ENCODE data around the gene SSR3.
"Not testable (repeated sequence)": the region's sequence is repeated elsewhere in the genome, so short reads cannot be mapped to it uniquely, and the experiment has no call there.

SSR3 gene

DNA sequence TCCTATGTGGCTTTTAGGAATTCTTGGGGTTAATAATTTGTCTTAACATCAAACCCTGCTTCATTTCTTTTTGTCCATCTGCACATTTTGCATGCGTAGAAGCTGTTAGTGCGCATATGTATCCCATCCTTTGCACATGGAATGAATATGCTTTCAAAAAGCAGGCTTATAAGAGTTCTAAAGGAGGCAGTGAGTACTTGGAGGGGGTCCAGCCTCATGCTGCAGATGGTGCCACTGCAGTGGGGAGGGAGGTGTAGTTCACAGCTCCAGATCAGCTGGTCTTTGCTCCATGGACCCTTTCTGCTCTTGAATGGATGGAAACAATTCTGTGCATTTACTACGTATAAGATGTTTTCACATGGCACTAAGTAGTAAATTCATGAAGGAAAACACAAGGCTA, 20.7 kb upstream of the SSR3 start:
- no peak for DNase-seq

DNA sequence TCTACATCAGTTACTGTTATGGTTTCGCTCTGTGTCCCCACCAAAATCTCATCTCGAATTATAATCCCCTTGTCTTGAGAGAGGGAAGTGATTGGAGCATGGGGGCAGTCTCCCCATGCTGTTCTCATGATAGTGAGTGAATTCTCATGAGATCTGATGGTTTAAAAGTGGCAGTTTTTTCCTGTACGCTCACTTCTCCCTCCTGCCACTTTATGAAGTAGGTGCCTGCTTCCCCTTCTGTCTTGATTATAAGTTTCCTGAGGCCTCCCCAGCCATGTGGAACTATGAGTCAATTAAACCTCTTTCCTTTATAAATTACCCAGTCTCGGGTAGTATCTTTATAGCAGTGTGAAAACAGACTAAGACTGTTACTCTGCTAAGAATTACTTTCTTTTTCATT, 15.0 kb upstream of the SSR3 start:
- not testable (repeated sequence) for DNase-seq

DNA sequence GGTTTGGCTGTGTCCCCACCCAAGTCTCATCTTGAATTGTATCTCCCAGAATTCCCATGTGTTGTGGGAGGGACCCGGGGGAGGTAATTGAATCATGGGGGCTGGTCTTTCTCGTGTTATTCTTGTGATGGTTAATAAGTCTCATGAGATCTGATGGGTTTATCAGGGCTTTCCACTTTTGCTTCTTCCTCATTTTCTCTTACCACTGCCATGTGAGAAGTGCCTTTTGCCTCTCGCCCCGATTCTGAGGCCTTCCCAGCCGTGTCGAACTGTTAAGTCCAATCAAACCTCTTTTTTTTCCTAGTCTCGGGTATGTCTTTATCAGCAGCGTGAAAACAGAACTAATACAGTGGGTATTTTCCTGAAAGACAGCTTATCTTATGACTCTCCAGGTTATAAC, 14.1 kb upstream of the SSR3 start:
- DNase-seq, result not testable (repeated sequence)

DNA sequence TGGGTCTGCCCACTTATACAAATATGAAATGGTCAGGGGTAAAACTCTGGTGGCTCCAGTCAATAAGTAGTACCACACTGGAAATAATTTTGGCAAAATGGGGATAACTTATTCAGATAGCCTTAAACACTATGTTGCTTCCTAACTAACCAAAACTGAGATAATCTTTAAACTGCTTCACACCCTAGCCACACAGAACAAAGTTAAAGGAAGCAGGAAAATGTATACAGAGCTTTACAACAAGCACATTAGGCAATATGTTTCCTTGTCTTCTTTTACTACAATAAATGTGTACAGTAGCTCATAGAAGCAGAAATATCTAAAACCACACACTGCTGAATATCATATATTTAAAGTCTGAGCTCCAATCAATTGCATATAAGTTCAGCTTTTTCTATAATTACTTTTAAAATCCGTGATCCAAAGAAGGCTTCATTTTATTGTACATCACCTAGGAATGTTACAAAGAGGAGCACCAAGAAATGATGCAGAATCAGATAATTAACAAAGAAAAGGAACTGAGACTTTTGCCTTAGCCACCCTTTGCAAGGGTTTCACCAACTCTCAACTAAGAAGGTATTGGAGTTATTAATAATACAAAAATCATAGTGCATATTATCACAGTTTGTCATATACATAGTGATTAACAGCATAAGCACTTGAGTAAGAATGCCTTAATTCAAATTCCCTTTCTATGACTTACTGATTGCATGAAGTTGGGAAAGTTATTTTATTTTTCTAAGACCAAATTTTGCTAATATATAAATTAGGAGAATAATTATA, 9.2 kb upstream of the SSR3 start:
- no peak for DNase-seq

DNA sequence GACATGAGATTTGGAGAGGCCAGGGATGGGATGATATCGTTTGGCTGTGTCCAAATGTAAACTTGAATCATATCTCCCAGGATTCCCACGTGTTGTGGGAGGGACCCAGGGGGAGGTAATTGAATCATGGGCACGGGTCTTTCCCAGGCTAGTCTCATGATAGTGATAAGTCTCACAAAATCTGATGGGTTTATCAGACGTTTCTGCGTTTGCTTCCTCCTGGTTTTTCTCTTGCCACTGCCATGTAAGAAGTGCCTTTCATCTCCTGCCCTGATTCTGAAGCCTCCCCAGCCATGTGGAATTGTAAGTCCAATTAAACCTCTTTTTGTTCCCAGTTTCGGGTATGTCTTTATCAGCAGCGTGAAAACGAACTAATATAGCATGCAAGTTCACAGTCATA, 7.6 kb upstream of the SSR3 start:
- not testable (repeated sequence) for DNase-seq

DNA sequence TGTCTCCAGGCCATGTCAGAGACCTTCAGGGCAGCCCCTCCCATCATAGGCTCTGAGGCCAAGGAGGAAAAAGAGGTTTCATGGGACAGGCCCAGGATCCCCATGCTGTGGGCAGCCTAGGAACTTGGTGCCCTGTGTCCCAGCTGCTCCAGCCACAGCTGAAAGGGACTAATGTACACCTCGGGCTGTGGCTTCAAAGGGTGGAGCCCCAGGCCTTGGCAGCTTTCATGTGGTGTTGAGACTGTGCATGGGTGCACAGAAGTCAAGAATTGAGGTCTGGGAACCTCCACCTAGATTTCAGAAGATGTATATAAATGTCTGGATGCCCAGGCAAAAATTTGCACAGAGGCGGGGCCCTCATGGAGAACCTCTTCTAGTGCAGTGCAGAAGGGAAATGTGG, 6.6 kb upstream of the SSR3 start:
- no peak for DNase-seq

DNA sequence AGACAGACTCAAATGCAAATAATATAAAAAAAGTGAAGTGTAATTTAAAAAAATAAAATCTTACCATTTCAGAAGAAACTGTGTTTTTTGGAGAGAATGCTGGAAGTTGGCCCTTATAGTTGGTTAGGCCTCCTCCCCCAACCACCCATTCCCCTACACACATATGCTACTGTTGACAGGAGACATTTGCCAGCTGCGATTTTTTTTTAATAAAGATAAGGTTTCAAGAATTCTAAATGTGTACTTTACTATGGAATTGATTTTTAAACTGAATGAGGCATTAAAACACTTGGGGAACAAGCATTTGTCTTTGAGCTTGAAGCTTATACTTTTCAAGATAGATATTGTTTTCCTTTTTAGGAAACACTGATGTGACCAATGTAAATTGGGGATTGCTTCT, 4.4 kb upstream of the SSR3 start:
- no peak for DNase-seq

DNA sequence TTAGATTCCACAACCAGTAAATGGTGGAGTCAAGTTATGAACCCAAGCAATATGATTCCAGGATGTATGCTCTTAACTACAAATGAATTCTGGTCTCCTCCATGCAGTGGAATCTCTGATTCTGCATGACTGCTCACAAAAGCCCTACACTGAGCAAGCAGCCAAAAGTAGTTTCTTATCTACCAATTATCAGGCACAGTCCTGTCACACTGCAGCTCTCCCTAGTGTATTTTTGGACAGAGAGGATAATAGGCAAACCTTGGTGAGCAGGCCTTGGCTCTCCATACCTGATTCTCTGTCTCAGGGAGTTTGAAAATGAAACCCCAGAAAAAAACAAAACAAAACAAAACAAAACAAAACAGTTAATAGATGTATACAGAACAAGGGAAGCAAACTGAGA, 3.5 kb upstream of the SSR3 start:
- DNase-seq, result no peak

DNA sequence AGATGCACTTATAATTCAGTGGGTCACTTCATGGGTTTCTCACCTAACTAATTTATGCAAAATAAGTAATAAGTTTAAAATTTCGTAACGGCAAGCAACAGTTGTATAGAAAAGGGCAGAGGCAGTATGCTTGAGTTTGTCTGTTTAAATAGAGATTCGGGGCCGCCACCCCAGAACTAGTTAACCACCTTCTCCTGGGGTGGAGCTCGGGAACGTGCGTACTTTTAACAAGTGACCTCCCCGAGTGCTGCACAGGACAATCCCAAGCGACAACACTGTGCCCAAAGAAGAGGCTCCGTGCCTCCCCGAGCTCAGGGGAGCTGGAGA, 439 bp downstream of the SSR3 start:
- DNase-seq, result no peak

DNA sequence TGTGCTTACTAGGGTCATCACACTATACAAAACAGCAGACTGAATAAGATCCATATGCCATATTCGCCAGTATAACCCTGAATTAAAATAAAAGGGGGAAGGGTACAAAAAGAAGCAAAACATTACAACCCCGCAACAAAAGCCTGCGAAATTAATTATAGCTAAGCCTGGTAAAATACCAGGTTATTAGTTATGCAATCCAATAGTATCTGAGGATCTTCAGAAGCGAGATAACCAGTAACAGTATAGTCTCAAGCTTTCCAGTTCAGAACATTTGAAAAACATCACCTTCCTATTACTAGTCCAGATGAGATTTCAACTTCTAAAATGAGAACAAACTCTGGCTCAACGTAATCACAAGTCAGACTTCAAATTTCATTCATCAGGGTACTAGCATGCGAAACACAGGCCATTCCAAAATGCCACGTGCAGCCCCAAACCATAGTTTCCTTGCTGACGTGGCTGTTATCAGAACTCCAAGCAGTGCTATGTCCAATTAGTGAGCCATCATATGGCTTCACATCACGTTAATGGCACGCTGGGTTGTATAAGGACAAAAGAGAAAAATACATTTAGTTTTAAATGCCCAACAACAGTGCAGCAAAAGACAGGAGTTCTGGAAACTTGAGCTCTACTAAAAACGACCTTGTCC, 1.1 kb downstream of the SSR3 start:
- DNase-seq, result no peak

DNA sequence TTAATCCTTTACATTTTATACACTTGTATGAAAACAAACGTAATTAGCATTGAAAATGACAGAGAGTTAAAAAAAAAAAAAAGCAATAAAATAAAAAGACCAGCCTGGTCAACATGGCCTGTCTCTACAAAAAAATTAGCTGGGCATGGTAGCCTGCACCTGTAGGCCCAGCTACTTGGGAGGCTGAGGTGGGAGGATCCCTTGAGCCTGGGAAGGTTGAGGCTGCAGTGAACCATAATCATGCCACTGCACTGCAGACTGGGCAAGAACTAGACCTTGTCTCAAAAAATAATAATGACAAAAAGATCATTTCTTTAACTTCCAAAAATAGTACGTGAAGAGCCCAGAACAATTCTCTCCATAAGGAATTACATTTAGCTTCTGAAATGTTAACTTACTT, 1.9 kb downstream of the SSR3 start:
- no peak for DNase-seq

DNA sequence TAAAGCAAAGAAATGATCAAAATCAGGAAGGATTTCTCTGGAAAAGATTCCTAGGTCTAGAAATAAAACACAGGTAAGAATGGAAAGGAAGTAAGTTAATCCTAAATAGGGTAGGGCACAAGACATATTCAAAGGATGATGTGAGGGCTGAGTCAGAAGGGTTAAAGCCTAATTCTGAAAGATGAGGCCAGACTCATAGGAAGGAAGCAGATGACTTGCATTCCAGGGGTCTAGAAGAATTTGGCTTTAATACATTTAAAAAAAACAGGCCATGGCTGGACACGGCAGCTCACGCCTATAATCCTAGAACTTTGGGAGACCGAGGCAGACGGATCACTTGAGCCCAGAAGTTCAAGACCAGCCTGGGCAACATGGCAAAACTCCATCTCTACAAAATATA, 3.2 kb downstream of the SSR3 start:
- DNase-seq, result no peak

DNA sequence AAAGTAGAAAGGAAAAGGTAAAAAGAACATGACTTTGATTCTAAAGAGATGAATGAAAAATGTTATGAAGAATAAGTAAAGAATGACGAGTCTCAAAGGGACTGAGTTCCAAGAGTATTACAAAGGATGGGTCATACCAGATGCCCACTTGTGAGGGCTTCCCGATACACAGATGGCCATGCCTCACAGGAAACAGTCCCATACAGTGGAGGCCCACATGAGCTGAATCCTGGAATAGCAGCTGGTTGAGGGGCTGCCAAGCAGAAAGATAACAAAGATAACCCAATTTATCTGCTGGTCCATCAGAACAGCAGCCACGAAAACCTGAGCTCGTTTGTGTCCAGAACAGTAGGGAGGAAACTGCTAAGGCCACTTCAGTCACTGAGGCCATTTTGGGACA, 3.7 kb downstream of the SSR3 start:
- no peak for DNase-seq

DNA sequence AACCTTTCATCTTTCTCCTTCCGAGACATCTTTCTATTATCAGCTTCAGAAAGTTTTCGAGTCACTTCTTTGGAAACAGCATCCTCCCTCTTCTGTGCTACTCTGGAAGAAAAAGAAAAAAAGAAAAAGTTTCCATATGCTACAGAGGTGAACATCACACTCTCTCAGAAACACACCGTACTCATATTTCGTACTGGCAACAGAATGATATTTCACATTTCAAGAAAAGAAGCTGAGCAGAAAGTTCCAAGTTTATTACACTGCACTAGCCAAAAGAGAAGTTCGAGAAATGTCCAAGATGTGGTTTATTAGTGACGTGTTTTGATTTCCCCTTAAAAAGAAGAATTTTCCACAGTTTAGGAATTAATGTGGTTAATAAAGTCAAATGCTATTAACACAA, 6.0 kb downstream of the SSR3 start:
- DNase-seq, result no peak

DNA sequence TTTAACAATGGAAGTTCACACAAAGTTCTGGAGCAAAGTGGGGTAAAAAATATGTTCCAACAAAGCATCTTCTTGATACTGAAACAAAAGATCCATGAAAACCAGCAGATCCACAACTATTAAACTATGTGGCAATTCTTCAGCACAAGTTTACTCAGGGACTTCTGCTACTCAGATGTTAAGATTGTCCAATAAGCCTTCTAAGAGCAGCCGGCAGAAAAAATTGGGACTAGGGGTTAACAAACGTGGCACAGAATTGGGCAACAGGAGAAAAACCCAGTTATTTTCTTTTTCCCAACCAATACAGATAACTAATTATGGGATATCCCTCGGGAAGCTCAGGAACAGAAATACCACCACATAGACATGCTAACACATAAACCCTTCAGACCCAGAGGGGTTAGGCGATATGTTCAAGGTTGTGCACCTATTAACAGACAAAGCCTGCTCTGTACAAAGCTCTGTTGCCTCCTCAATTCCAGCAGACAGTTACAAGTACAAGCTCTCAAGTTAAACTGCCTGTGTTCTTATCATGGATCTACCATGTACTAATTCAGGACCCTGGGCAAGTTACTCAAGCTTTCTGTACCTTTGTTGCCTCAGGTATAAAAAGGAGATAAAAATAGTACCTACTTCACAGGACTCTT, 6.8 kb downstream of the SSR3 start:
- no peak for DNase-seq

DNA sequence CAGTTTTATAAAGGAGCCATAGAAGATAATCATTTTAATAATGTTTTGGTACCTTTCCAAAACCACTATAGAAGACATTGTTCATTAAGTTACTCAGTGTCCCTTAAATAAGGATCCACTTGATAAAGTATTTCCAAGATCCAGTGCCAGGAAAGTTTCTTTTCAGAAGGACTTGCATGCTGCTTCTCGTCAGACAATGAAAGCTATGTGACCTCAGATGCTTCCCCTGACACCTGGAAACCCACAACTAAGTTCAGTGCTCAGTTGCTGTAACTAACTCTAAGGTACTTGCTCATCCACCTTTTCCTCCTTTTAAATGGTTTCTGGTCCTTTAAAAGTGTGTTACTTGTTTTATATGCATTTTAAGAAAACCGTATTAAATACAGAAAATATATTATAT, 7.3 kb downstream of the SSR3 start:
- DNase-seq, result no peak

DNA sequence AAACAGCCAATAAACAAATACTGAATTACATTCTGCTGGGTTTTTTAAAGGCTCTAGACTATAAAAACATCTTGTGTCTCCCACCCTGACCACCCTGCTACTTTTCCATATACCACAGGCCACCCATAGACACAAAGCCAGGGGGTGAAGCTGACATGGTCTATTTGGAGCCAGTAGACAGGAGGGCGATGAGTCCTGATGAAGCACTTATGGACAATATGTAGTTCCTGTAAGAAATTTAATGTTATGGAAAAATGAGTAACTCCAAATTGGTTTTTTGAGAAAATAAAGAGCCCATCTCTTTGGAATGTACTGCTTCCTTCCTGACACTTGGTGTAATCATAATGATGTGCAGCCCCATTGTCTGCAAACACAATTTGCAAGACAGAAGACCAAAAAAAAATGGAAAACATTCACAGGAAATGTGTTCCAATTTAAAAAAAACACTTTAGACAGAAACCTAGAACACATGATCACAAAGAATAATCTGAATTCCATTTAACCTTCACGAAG, 11.8 kb downstream of the SSR3 start:
- no peak for DNase-seq

DNA sequence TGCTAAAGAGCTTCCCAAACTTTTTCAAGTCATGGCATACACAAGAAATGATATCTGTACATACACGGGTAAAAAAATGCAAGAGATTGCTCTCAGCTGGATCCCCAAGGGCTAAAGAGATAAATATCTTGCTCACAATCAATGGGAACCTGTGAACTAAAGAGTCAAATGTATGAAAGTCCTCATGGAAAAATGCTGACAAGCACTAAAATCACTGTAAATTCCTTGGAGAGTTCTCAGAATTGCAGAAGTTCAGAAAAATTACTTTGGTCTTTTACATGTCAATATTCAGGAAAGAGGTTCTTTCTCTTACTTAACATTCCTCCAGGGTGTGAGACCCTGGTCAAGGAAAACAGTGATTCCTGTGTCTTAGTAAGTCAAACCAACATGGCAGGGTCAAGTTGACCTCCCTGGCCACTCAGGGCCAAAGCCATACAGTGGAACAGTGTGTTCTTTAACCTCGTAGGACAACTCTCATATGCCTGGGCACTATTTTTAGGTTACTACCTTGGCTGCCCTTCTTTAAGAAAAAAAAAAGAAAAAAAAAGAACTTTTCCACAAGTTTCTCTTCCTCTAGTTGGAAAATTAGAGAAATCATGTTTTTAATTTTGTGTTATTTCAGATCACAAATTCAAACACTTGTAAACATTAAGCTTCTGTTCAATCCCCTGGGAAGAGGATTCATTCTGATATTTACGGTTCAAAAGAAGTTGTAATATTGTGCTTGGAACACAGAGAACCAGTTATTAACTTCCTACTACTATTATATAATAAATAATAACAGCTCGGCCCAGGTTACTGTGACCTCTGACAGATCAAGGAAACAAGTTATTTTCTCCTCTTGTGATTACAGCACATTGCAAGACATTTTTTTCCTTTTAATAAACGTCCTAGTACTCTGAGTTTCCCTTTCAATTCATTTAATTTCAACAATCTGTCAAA, 12.5 kb downstream of the SSR3 start:
- no peak for DNase-seq

DNA sequence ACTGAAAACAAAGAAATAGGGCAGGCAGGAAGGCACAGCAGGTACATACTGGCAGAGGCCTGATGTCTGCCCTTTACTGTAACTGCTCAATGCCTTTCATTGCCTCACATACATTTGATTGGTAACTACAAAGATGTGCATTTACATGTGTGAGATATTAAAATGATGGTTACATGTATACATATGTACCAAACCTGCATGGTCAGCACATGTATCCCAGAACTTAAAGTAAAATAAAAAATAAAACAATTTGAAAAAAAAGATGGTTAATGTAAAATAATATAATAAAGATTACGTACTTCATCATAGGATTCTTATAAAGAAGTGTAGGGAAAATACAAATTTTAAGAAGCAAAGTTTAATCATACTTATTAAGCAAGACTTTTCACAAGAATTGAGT, 15.1 kb downstream of the SSR3 start:
- DNase-seq, result no peak

DNA sequence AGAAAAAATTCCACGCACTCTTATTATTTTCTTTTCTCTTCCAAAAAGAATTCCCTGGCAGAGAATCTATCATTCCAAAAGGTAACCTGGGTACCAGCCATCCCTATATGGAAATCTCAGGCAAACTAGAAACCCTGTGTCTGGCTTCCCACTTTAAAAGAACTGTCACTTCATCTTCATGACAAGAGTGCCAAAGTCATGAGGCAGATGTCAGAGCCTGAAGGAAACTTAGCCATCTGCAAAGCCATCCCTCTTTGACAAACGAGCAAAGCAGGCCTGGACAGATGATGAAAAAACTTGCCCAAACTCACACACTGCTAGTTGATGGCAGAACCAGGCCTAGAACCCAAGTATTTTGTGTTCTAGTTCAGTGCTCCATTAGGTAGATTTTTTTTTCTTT, 15.9 kb downstream of the SSR3 start:
- DNase-seq, result no peak

DNA sequence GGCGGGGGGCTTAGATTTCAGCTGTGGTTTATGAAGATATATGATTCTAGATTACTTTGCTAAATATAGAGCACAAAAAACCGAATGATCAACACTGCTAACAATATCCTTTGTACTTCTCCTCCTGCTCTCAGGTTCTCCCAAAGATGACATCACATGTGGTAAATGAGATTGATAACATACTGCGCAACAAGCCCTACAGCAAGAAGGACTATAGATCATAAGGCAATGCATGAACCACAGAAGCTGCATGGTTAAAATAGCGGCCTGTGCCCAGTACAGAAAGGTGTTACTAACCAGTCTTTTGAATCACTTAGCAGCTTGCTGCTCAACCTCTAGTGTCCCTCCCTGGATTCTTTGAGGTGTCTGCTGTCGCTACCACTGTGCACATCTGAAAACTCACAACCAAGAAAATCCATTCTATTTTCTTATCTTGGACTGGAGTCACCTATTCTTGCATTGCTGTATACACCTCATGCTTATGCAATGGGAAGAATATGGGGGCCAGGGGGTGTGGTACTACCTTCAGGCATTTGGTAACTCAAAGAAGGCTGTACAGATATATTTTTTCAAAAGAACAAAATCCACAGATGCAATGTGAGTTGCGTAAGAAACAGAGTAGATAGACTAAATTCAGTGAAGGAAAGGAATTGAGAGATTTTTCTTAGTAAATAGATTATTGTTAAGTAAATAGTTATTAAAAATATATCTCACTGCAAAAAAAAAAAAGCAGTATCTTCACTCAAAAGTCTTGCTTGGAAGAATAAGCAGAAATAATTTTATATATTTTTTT, 18.2 kb downstream of the SSR3 start:
- no peak for DNase-seq

DNA sequence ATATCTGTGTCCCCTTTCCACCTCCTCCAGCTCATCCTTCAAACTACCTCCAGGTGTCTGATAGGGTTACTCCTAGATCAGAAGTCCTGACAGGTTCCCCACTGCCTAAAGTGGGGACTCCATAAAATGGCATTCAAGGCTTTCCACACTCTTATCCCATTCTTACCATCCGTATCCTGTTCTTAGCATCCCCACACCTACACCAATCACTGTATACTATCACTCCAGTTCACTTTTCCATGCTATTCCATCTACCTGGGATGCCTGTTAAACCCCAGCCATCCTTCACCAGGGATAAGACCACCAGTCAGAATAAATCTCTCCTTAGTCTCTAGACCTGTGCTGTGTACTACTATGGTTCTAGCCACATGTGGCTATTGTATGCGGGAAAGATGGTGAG, 19.1 kb downstream of the SSR3 start:
- DNase-seq, result no peak
